ENCODE measurements around the gene MICAL3. TPM values are rescaled to one million over a fixed set of nuclear protein-coding genes. Genes with fewer than 3 reads are reported as not detected.
A peak's percentile ranks its signal among the peaks of the same experiment; 100 is the strongest.

Gene MICAL3
- total RNA-seq, 1 donor from 2014 or later, result 33.6 TPM

- H3K9me3 ChIP-seq (ENCODE audit: low read depth), result no peaks in the 10 kb centered on the region
- DNase-seq (ENCODE audit: low spot score), result no peak
- Mint-ChIP-seq H3K36me3 (peaks cover 4% of the 10 kb centered on the region), H3K27ac (no peak overlapping the region), H3K4me1 (peaks cover 3% of the 10 kb centered on the region), H3K27me3 (ENCODE audit: insufficient read depth, low read depth) (no peaks in the 10 kb centered on the region), H3K9me3 (no peaks in the 10 kb centered on the region), H3K4me3 (no peak overlapping the region)
- no peak overlapping the region for H3K9ac ChIP-seq
- no peak overlapping the region for H3K27ac ChIP-seq
- no peaks in the 10 kb centered on the region for H3K79me2 ChIP-seq (ENCODE audit: low read depth)
- no peaks in the 10 kb centered on the region for H3K36me3 ChIP-seq
- H3K4me1 ChIP-seq, result no peaks in the 10 kb centered on the region
- no peak overlapping the region for H3K4me2 ChIP-seq
- no peaks in the 10 kb centered on the region for H3K27me3 ChIP-seq
- no peaks in the 10 kb centered on the region for H4K20me1 ChIP-seq (ENCODE audit: low read depth)
- no peak for TF ChIP-seq CTCF (IDR thresholded peaks at IDR 0.05)
- no peak for TF ChIP-seq EZH2phosphoT487 (IDR thresholded peaks at IDR 0.05)
- TF ChIP-seq EZH2 (IDR thresholded peaks at IDR 0.05), result no peak
- no peaks in the 10 kb centered on the region for H3F3A ChIP-seq (ENCODE audit: low read depth)
- H3K4me3 ChIP-seq, result no peak overlapping the region
- no peak overlapping the region for H2AFZ ChIP-seq (replicated peaks)
Observed at GRCh38 chr22:17820879-17821439, 203.4 kb downstream of the MICAL3 start.

GRCh38 chr22:17818649-17819048 lies 205.7 kb downstream of the MICAL3 start:
- no peak overlapping the region for H3K27ac ChIP-seq
- Mint-ChIP-seq H3K36me3 (peaks cover 9% of the 10 kb centered on the region), H3K27ac (no peak overlapping the region), H3K4me1 (peaks cover 3% of the 10 kb centered on the region), H3K4me3 (no peak overlapping the region), H3K27me3 (ENCODE audit: insufficient read depth, low read depth) (peaks cover 2% of the 10 kb centered on the region), H3K9me3 (no peaks in the 10 kb centered on the region)
- DNase-seq (ENCODE audit: low spot score), result no peak
- H3K79me2 ChIP-seq (ENCODE audit: low read depth), result no peaks in the 10 kb centered on the region
- no peak overlapping the region for H3K4me2 ChIP-seq
- H3K36me3 ChIP-seq, result no peaks in the 10 kb centered on the region
- H4K20me1 ChIP-seq (ENCODE audit: low read depth), result no peaks in the 10 kb centered on the region
- H3K27me3 ChIP-seq, result no peaks in the 10 kb centered on the region
- H3K4me3 ChIP-seq, result no peak overlapping the region
- no peak overlapping the region for H3K9ac ChIP-seq
- no peaks in the 10 kb centered on the region for H3K4me1 ChIP-seq
- H2AFZ ChIP-seq (replicated peaks), result no peak overlapping the region
- TF ChIP-seq EZH2phosphoT487 (IDR thresholded peaks at IDR 0.05) (no peak), EZH2 (IDR thresholded peaks at IDR 0.05) (no peak), CTCF (IDR thresholded peaks at IDR 0.05) (no peak)
- no peaks in the 10 kb centered on the region for H3K9me3 ChIP-seq (ENCODE audit: low read depth)
- no peaks in the 10 kb centered on the region for H3F3A ChIP-seq (ENCODE audit: low read depth)

- H3K4me1 ChIP-seq, result no peaks in the 10 kb centered on the region
- TF ChIP-seq EZH2phosphoT487 (IDR thresholded peaks at IDR 0.05), result no peak
- no peak for TF ChIP-seq CTCF (IDR thresholded peaks at IDR 0.05)
- TF ChIP-seq EZH2 (IDR thresholded peaks at IDR 0.05), result no peak
- H3K4me2 ChIP-seq, result no peak overlapping the region
- Mint-ChIP-seq H3K4me1 (peaks cover 3% of the 10 kb centered on the region), H3K9me3 (no peaks in the 10 kb centered on the region), H3K36me3 (peaks cover 9% of the 10 kb centered on the region), H3K27me3 (ENCODE audit: insufficient read depth, low read depth) (peaks cover 2% of the 10 kb centered on the region), H3K27ac (no peak overlapping the region), H3K4me3 (no peak overlapping the region)
- no peaks in the 10 kb centered on the region for H3K27me3 ChIP-seq
- H3K79me2 ChIP-seq (ENCODE audit: low read depth), result no peaks in the 10 kb centered on the region
- no peak overlapping the region for H2AFZ ChIP-seq (replicated peaks)
- H4K20me1 ChIP-seq (ENCODE audit: low read depth), result no peaks in the 10 kb centered on the region
- no peak overlapping the region for H3K27ac ChIP-seq
- peak; percentile 29 for DNase-seq (ENCODE audit: low spot score)
- no peak overlapping the region for H3K4me3 ChIP-seq
- no peaks in the 10 kb centered on the region for H3K9me3 ChIP-seq (ENCODE audit: low read depth)
- H3K9ac ChIP-seq, result no peak overlapping the region
- no peaks in the 10 kb centered on the region for H3F3A ChIP-seq (ENCODE audit: low read depth)
- no peaks in the 10 kb centered on the region for H3K36me3 ChIP-seq
Observed at GRCh38 chr22:17818180-17818579, 206.2 kb downstream of the MICAL3 start.

Data from neural progenitor cell (in vitro differentiated cells).